ENCODE measurements around the gene MCM3.

DNA sequence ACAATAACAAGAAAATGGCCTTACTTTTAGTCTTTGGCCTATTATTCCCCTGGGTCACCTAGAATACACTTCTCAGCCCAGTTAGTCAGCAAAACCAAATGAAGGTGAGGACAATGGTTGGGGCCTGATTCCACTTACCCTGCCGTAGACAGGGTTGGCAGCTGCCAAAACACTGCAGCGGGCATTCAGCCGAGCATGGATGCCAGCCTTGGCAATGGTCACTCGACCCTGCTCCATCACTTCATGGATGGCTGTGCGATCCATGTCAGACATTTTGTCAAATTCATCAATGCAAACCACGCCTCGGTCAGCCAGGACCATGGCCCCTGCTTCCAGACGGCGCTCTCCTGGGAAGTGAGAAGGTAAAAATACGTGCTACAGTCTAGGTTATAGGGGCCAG, 8.4 kb downstream of the MCM3 start:
- TF ChIP-seq, protein P1, sequence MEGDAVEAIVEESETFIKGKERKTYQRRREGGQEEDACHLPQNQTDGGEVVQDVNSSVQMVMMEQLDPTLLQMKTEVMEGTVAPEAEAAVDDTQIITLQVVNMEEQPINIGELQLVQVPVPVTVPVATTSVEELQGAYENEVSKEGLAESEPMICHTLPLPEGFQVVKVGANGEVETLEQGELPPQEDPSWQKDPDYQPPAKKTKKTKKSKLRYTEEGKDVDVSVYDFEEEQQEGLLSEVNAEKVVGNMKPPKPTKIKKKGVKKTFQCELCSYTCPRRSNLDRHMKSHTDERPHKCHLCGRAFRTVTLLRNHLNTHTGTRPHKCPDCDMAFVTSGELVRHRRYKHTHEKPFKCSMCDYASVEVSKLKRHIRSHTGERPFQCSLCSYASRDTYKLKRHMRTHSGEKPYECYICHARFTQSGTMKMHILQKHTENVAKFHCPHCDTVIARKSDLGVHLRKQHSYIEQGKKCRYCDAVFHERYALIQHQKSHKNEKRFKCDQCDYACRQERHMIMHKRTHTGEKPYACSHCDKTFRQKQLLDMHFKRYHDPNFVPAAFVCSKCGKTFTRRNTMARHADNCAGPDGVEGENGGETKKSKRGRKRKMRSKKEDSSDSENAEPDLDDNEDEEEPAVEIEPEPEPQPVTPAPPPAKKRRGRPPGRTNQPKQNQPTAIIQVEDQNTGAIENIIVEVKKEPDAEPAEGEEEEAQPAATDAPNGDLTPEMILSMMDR (IDR thresholded peaks at IDR 0.05 in 2 of 3, conservative IDR thresholded peaks at IDR 0.05 in 1 of 3; ENCODE audit: borderline replicate concordance in 1 of 3, insufficient read depth in 1 of 3, low read depth in 2 of 3, low read length in 2 of 3) = no peak
- TF ChIP-seq EZH2phosphoT487 (IDR thresholded peaks at IDR 0.05; ENCODE audit: borderline replicate concordance) (no peak), POLR2A (IDR thresholded peaks at IDR 0.05; ENCODE audit: borderline replicate concordance, extremely low read depth, insufficient read depth, insufficient read length) (no peak)
- TF ChIP-seq, protein P2, sequence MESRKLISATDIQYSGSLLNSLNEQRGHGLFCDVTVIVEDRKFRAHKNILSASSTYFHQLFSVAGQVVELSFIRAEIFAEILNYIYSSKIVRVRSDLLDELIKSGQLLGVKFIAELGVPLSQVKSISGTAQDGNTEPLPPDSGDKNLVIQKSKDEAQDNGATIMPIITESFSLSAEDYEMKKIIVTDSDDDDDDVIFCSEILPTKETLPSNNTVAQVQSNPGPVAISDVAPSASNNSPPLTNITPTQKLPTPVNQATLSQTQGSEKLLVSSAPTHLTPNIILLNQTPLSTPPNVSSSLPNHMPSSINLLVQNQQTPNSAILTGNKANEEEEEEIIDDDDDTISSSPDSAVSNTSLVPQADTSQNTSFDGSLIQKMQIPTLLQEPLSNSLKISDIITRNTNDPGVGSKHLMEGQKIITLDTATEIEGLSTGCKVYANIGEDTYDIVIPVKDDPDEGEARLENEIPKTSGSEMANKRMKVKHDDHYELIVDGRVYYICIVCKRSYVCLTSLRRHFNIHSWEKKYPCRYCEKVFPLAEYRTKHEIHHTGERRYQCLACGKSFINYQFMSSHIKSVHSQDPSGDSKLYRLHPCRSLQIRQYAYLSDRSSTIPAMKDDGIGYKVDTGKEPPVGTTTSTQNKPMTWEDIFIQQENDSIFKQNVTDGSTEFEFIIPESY (IDR thresholded peaks at IDR 0.05; ENCODE audit: extremely low read depth, insufficient replicate concordance, low read length) = no peak
